Mammary epithelial cell (primary cell): Measurements from ENCODE around the gene TGFB3.

Source experiments
- CTCF ChIP-seq, 2 donors: IDR thresholded peaks in 1 of 2; conservative IDR thresholded peaks in 1 of 2; 2 replicates each; pipeline ENCODE4 v1.5.1; 2011 to 2012; ENCODE audit warnings: inconsistent platforms in 2 of 2, low read length in 2 of 2, mild to moderate bottlenecking in 2 of 2, control low read depth in 1 of 2, low read depth in 1 of 2; ENCODE audit not compliant: insufficient read depth in 1 of 2; ENCODE audit errors: extremely low read depth in 1 of 2
- EZH2 ChIP-seq: IDR thresholded peaks from 2 replicates; pipeline ENCODE4 v1.6.1; 2012; ENCODE audit warnings: low read length, inconsistent platforms, borderline replicate concordance

GRCh38 chr14:75987201-75987970, 5.6 kb upstream of the TGFB3 start:
- no peak for TF ChIP-seq CTCF (conservative IDR thresholded peaks at IDR 0.05 in 1 of 2, IDR thresholded peaks at IDR 0.05 in 1 of 2; ENCODE audit: extremely low read depth in 1 of 2, insufficient read depth in 1 of 2, low read depth in 1 of 2, low read length in 2 of 2)
- no peak for TF ChIP-seq EZH2
